Mesendoderm (in vitro differentiated cells): Measurements from ENCODE around the gene SCAP.
A peak's percentile ranks its signal among the peaks of the same experiment; 100 is the strongest.

Experiments used
- DNase-seq: peaks from one replicate; pipeline ENCODE4 v3.0.0; 2013
- H2AK5ac ChIP-seq: 2 replicates; pipeline ENCODE4 v1.6.1; 2013; ENCODE audit warnings: low read length, inconsistent platforms
- H2BK120ac ChIP-seq: 2 replicates; pipeline ENCODE4 v1.6.1; 2013; ENCODE audit warnings: low read depth, mild to moderate bottlenecking, low read length, moderate library complexity, mixed read lengths
- H2BK15ac ChIP-seq: replicated peaks from 2 replicates; pipeline ENCODE4 v1.6.1; 2013; ENCODE audit warnings: low read depth, mild to moderate bottlenecking, moderate library complexity
- H2BK5ac ChIP-seq: 2 replicates; pipeline ENCODE4 v1.6.1; 2013; ENCODE audit warnings: low read length, inconsistent platforms
- H3K18ac ChIP-seq: 2 replicates; pipeline ENCODE4 v1.6.1; 2013; ENCODE audit warnings: mild to moderate bottlenecking, low read length, mixed read lengths
- H3K23ac ChIP-seq: one replicate; pipeline ENCODE4 v1.6.1; 2013; ENCODE audit warnings: low read length
- H3K27ac ChIP-seq: 2 replicates; pipeline ENCODE4 v1.5.1; 2013; ENCODE audit warnings: low read depth, mild to moderate bottlenecking, inconsistent platforms, low read length, moderate library complexity
- H3K27me3 ChIP-seq: 2 replicates; pipeline ENCODE4 v1.6.1; 2013; ENCODE audit warnings: low read length, control low read depth, mild to moderate bottlenecking, inconsistent platforms; ENCODE audit not compliant: insufficient read depth, poor library complexity
- H3K36me3 ChIP-seq: 2 replicates; pipeline ENCODE4 v1.6.1; 2013; ENCODE audit warnings: low read length, inconsistent platforms; ENCODE audit not compliant: control insufficient read depth, insufficient read depth
- H3K4ac ChIP-seq: one replicate; pipeline ENCODE4 v1.6.1; 2013; ENCODE audit warnings: low read depth, mild to moderate bottlenecking, low read length, moderate library complexity
- H3K4me1 ChIP-seq: 2 replicates; pipeline ENCODE4 v1.6.1; 2013; ENCODE audit warnings: low read depth, low read length, inconsistent platforms; ENCODE audit not compliant: control insufficient read depth
- H3K4me2 ChIP-seq: 2 replicates; pipeline ENCODE4 v1.6.1; 2013; ENCODE audit warnings: low read length
- H3K4me3 ChIP-seq: 2 replicates; pipeline ENCODE4 v1.5.1; 2013; ENCODE audit warnings: mild to moderate bottlenecking, low read length
- H3K56ac ChIP-seq: one replicate; pipeline ENCODE4 v1.6.1; 2013; ENCODE audit warnings: low read length
- H3K79me1 ChIP-seq: 2 replicates; pipeline ENCODE4 v1.6.1; 2013; ENCODE audit warnings: low read length, inconsistent platforms
- H3K79me2 ChIP-seq: 2 replicates; pipeline ENCODE4 v1.6.1; 2013; ENCODE audit warnings: mild to moderate bottlenecking, low read length; ENCODE audit not compliant: control insufficient read depth, insufficient read depth
- H3K9ac ChIP-seq: 2 replicates; pipeline ENCODE4 v1.6.1; 2013; ENCODE audit warnings: low read length, inconsistent platforms
- H4K5ac ChIP-seq: one replicate; pipeline ENCODE4 v1.6.1; 2013; ENCODE audit warnings: low read length
- H4K8ac ChIP-seq: one replicate; pipeline ENCODE4 v1.6.1; 2013; ENCODE audit warnings: low read depth, mild to moderate bottlenecking, control low read depth, low read length, moderate library complexity
- WGBS: extraction: QIAGEN DNeasy Blood & Tissue Kit; methylation state at CpG from one replicate; pipeline ENCODE4 v1.1.7; 2013; ENCODE audit warnings: low lambda C conversion rate, missing lambda C conversion rate; ENCODE audit not compliant: insufficient coverage; ENCODE audit errors: extremely low coverage; 5-methylcytosine and 5-hydroxymethylcytosine counted together

The SCAP gene

GRCh38 chr3:47479826-47480160 lies 4.1 kb upstream of the SCAP start:
- Histone ChIP-seq H3K4me1 (no peaks in the 10 kb centered on the region), H3K23ac (no peak overlapping the region), H4K5ac (no peak overlapping the region), H4K8ac (no peak overlapping the region), H2AK5ac (no peak overlapping the region), H3K27ac (no peak overlapping the region), H2BK5ac (no peak overlapping the region), H3K18ac (no peak overlapping the region), H3K79me1 (no peaks in the 10 kb centered on the region), H3K4ac (no peak overlapping the region), H3K79me2 (peaks cover 6% of the 10 kb centered on the region), H3K56ac (no peak overlapping the region), H3K36me3 (no peaks in the 10 kb centered on the region), H2BK120ac (no peak overlapping the region), H3K9ac (no peak overlapping the region), H3K4me3 (no peak overlapping the region), H2BK15ac (no peak overlapping the region), H3K27me3 (no peaks in the 10 kb centered on the region), H3K4me2 (no peak overlapping the region)
- WGBS: no CpG with 5 or more reads among the region's 2 CpGs
- DNase-seq: no peak

- Histone ChIP-seq H3K18ac (no peak overlapping the region), H3K56ac (no peak overlapping the region), H3K4ac (no peak overlapping the region), H4K5ac (no peak overlapping the region), H3K4me3 (no peak overlapping the region), H3K27ac (no peak overlapping the region), H2BK5ac (no peak overlapping the region), H3K4me2 (no peak overlapping the region), H3K9ac (no peak overlapping the region), H2BK120ac (no peak overlapping the region), H3K23ac (no peak overlapping the region), H3K79me2 (peaks cover 18% of the 10 kb centered on the region), H3K79me1 (peaks cover 6% of the 10 kb centered on the region), H3K4me1 (peaks cover 2% of the 10 kb centered on the region), H2BK15ac (no peak overlapping the region), H4K8ac (no peak overlapping the region), H2AK5ac (no peak overlapping the region), H3K27me3 (no peaks in the 10 kb centered on the region), H3K36me3 (no peaks in the 10 kb centered on the region)
- DNase-seq: no peak
Measured at GRCh38 chr3:47478022-47478421, 2.3 kb upstream of the SCAP start.

- H2BK5ac ChIP-seq: no peak overlapping the region
- H3K4me3 ChIP-seq: no peak overlapping the region
- no peak overlapping the region for H3K18ac ChIP-seq
- no peak for DNase-seq
- no peak overlapping the region for H3K4ac ChIP-seq
- peaks cover 23% of the 10 kb centered on the region for H3K79me2 ChIP-seq
- H3K36me3 ChIP-seq: no peaks in the 10 kb centered on the region
- H3K56ac ChIP-seq: peak overlapping the region; percentile 28
- no peak overlapping the region for H4K5ac ChIP-seq
- H3K9ac ChIP-seq: no peak overlapping the region
- H3K23ac ChIP-seq: no peak overlapping the region
- H2BK15ac ChIP-seq: no peak overlapping the region
- no CpG with 5 or more reads among the region's 11 CpGs for WGBS
- no peaks in the 10 kb centered on the region for H3K27me3 ChIP-seq
- no peak overlapping the region for H3K4me2 ChIP-seq
- no peak overlapping the region for H3K27ac ChIP-seq
- peaks cover 2% of the 10 kb centered on the region for H3K4me1 ChIP-seq
- peaks cover 7% of the 10 kb centered on the region for H3K79me1 ChIP-seq
- no peak overlapping the region for H2AK5ac ChIP-seq
- H4K8ac ChIP-seq: no peak overlapping the region
- H2BK120ac ChIP-seq: no peak overlapping the region
Measured at GRCh38 chr3:47476644-47477199, 981 bp upstream of the SCAP start.

GRCh38 chr3:47476330-47476626 lies 537 bp upstream of the SCAP start:
- H2BK120ac ChIP-seq: no peak overlapping the region
- peaks cover 7% of the 10 kb centered on the region for H3K79me1 ChIP-seq
- H3K18ac ChIP-seq: no peak overlapping the region
- H2BK15ac ChIP-seq: no peak overlapping the region
- H3K79me2 ChIP-seq: peaks cover 26% of the 10 kb centered on the region
- H3K27me3 ChIP-seq: no peaks in the 10 kb centered on the region
- H3K36me3 ChIP-seq: no peaks in the 10 kb centered on the region
- H3K4me2 ChIP-seq: no peak overlapping the region
- peak overlapping the region; percentile 82 for H3K56ac ChIP-seq
- no peak overlapping the region for H3K27ac ChIP-seq
- no peak overlapping the region for H3K9ac ChIP-seq
- no peak for DNase-seq
- no peak overlapping the region for H3K4me3 ChIP-seq
- H2BK5ac ChIP-seq: no peak overlapping the region
- no peak overlapping the region for H3K23ac ChIP-seq
- H4K5ac ChIP-seq: no peak overlapping the region
- peak overlapping the region; percentile 68 for H4K8ac ChIP-seq
- peaks cover 2% of the 10 kb centered on the region for H3K4me1 ChIP-seq
- no peak overlapping the region for H2AK5ac ChIP-seq
- no peak overlapping the region for H3K4ac ChIP-seq
- no CpG with 5 or more reads among the region's 5 CpGs for WGBS

- no peak overlapping the region for H4K5ac ChIP-seq
- H3K4me1 ChIP-seq: peaks cover 2% of the 10 kb centered on the region
- H4K8ac ChIP-seq: no peak overlapping the region
- peak overlapping the region; percentile 91 for H3K56ac ChIP-seq
- no peak overlapping the region for H2BK15ac ChIP-seq
- H3K4me3 ChIP-seq: peak overlapping the region; percentile 67
- H2BK120ac ChIP-seq: no peak overlapping the region
- H3K4me2 ChIP-seq: peak overlapping the region; percentile 38
- H3K36me3 ChIP-seq: no peaks in the 10 kb centered on the region
- DNase-seq: no peak
- peak overlapping the region; percentile 73 for H3K18ac ChIP-seq
- peak overlapping the region; percentile 0 for H3K27ac ChIP-seq
- no CpG with 5 or more reads among the region's 24 CpGs for WGBS
- peak overlapping the region; percentile 80 for H3K9ac ChIP-seq
- H2BK5ac ChIP-seq: no peak overlapping the region
- H2AK5ac ChIP-seq: no peak overlapping the region
- H3K79me1 ChIP-seq: peaks cover 7% of the 10 kb centered on the region
- no peaks in the 10 kb centered on the region for H3K27me3 ChIP-seq
- H3K23ac ChIP-seq: no peak overlapping the region
- H3K79me2 ChIP-seq: peaks cover 30% of the 10 kb centered on the region
- H3K4ac ChIP-seq: no peak overlapping the region
Measured at GRCh38 chr3:47475029-47475569, 642 bp downstream of the SCAP start.

- Histone ChIP-seq H3K27me3 (no peaks in the 10 kb centered on the region), H3K4me1 (peaks cover 2% of the 10 kb centered on the region), H2BK15ac (no peak overlapping the region), H3K18ac (no peak overlapping the region), H3K79me1 (peaks cover 7% of the 10 kb centered on the region), H3K4me2 (no peak overlapping the region), H3K36me3 (no peaks in the 10 kb centered on the region), H3K9ac (no peak overlapping the region), H3K56ac (no peak overlapping the region), H3K4me3 (no peak overlapping the region), H4K8ac (no peak overlapping the region), H3K4ac (no peak overlapping the region), H3K79me2 (peaks cover 38% of the 10 kb centered on the region), H2BK5ac (no peak overlapping the region), H4K5ac (no peak overlapping the region), H3K23ac (no peak overlapping the region), H3K27ac (no peak overlapping the region), H2AK5ac (no peak overlapping the region), H2BK120ac (no peak overlapping the region)
- no peak for DNase-seq
- no CpG with 5 or more reads among the region's 3 CpGs for whole genome bisulfite sequencing
Measured at GRCh38 chr3:47473391-47473790, 2.4 kb downstream of the SCAP start.
